HepG2 (cell line): ENCODE measurements around the gene KDELR3. TPM values are rescaled to one million over a fixed set of nuclear protein-coding genes. Genes with fewer than 3 reads are reported as not detected.

Source experiments
- AGO2 ChIP-seq: fragments of 200-400 bp; formaldehyde crosslinking; optimal IDR thresholded peaks from 2 replicates; pipeline ENCODE3; 2017; ENCODE audit warnings: mild to moderate bottlenecking, low read depth, low read length, moderate library complexity
- ATF2 ChIP-seq: sonication (generic); formaldehyde crosslinking; IDR thresholded peaks from 2 replicates; pipeline ENCODE4 v1.4.0; 2020; ENCODE audit warnings: missing genetic modification reagents
- CERS6 ChIP-seq: sonication (generic); formaldehyde crosslinking; IDR thresholded peaks from 2 replicates; pipeline ENCODE4 v1.5.0; 2020; ENCODE audit warnings: missing genetic modification reagents
- ELF1 ChIP-seq: sonication (generic); formaldehyde crosslinking; IDR thresholded peaks from 2 replicates; pipeline ENCODE4 v1.4.0; 2020; ENCODE audit warnings: missing genetic modification reagents
- GABPB1 ChIP-seq: IDR thresholded peaks from 2 replicates; pipeline ENCODE4 v1.6.1; 2016; ENCODE audit warnings: mild to moderate bottlenecking, missing genetic modification reagents, moderate library complexity, missing compliant biosample characterization
- GLI4 ChIP-seq: sonication (generic); formaldehyde crosslinking; IDR thresholded peaks from 2 replicates; pipeline ENCODE4 v1.5.1; 2020; ENCODE audit warnings: missing genetic modification reagents, mild to moderate bottlenecking, moderate library complexity, borderline replicate concordance
- HOXA3 ChIP-seq: sonication (generic); formaldehyde crosslinking; IDR thresholded peaks from 2 replicates; pipeline ENCODE4 v1.5.0; 2020; ENCODE audit warnings: missing genetic modification reagents
- HOXA9 ChIP-seq: sonication (generic); formaldehyde crosslinking; IDR thresholded peaks from 2 replicates; pipeline ENCODE4 v1.8.1; 2022; ENCODE audit warnings: missing genetic modification reagents, mild to moderate bottlenecking, moderate library complexity, borderline replicate concordance
- ISL2 ChIP-seq: sonication (generic); formaldehyde crosslinking; IDR thresholded peaks from 2 replicates; pipeline ENCODE4 v1.5.0; 2020; ENCODE audit warnings: missing genetic modification reagents
- KLF11 ChIP-seq: IDR thresholded peaks from 2 replicates; pipeline ENCODE4 v1.6.1; 2016; ENCODE audit warnings: missing compliant biosample characterization
- KLF16 ChIP-seq, 2 experiments: sonication (generic) in 1 of 2; formaldehyde crosslinking in 1 of 2; IDR thresholded peaks; 2 replicates each; pipeline versions ENCODE4 v1.6.1 to v1.8.0; 2016 to 2023; ENCODE audit warnings: missing genetic modification reagents in 2 of 2, missing compliant biosample characterization in 1 of 2
- PATZ1 ChIP-seq: sonication (generic); formaldehyde crosslinking; IDR thresholded peaks from 2 replicates; pipeline ENCODE4 v1.4.0; 2020; ENCODE audit warnings: missing genetic modification reagents
- RBM39 ChIP-seq: fragments of 200-400 bp; formaldehyde crosslinking; IDR thresholded peaks from one replicate; pipeline ENCODE4 v1.6.1; 2018; ENCODE audit warnings: antibody characterized with exemption, mild to moderate bottlenecking, low read depth, low read length; ENCODE audit not compliant: poor library complexity, severe bottlenecking
- SMAD3 ChIP-seq: sonication (generic); formaldehyde crosslinking; IDR thresholded peaks from 2 replicates; pipeline ENCODE4 v1.4.0; 2020; ENCODE audit warnings: missing genetic modification reagents
- ZBTB10 ChIP-seq: sonication (generic); formaldehyde crosslinking; IDR thresholded peaks from 2 replicates; pipeline ENCODE4 v1.4.0; 2020; ENCODE audit warnings: missing genetic modification reagents, borderline replicate concordance
- ZBTB25 ChIP-seq: IDR thresholded peaks from 2 replicates; pipeline ENCODE4 v1.6.1; 2018; ENCODE audit warnings: missing genetic modification reagents
- ZBTB8A ChIP-seq: sonication (generic); formaldehyde crosslinking; IDR thresholded peaks from 2 replicates; pipeline ENCODE4 v1.4.0; 2020; ENCODE audit warnings: mild to moderate bottlenecking, low read depth, missing genetic modification reagents, borderline replicate concordance
- ZFP36L2 ChIP-seq: sonication (generic); formaldehyde crosslinking; IDR thresholded peaks from 2 replicates; pipeline ENCODE4 v1.4.0; 2020; ENCODE audit warnings: missing genetic modification reagents
- ZNF121 ChIP-seq: sonication (generic); formaldehyde crosslinking; IDR thresholded peaks from 2 replicates; pipeline ENCODE4 v1.5.0; 2020; ENCODE audit warnings: mild to moderate bottlenecking, missing genetic modification reagents
- ZNF747 ChIP-seq: sonication (generic); formaldehyde crosslinking; IDR thresholded peaks from 2 replicates; pipeline ENCODE4 v1.8.1; 2023; ENCODE audit warnings: missing genetic modification reagents, mild to moderate bottlenecking, borderline replicate concordance
- ZSCAN22 ChIP-seq: sonication (generic); formaldehyde crosslinking; IDR thresholded peaks from 2 replicates; pipeline ENCODE4 v1.4.0; 2020; ENCODE audit warnings: mild to moderate bottlenecking, missing genetic modification reagents
- polyA plus RNA-seq, 8 experiments: library from polyadenylated mRNA; depleted of rRNA in 3 of 8; stranded (reverse) in 7 of 8; unstranded in 1 of 8; fragments of >200 nt; fragmentation: Illumina TruSeq in 4 of 8; extraction: Trizol in 4 of 8; gene quantifications; 2 replicates each; pipeline versions ENCODE4 v1.2.1 to v1.2.3, GENCODE V29; 2011 to 2016; ENCODE audit warnings: low read depth in 4 of 8, missing spikeins in 1 of 8, mixed read lengths in 1 of 8; ENCODE audit not compliant: insufficient read depth in 1 of 8
- total RNA-seq, 5 experiments: library from RNA; depleted of rRNA; stranded (reverse); fragments of >200 nt; fragmentation: Illumina TruSeq; extraction: Trizol; gene quantifications; 2 replicates each; pipeline ENCODE4 v1.2.3, GENCODE V29; 2016; ENCODE audit warnings: low read depth in 1 of 5

KDELR3 gene
- total and polyA plus RNA-seq, 2 of the 13 experiments (the other 11 are each of a cell fraction or from before 2014, with no cell fraction given), result 24.2 to 65.7 TPM

- no peak for TF ChIP-seq HOXA9 (CRISPR knock-in tag)
- 0 out of 2 replicates have a peak, but pooled peaks have one; percentile 60 for TF ChIP-seq ATF2
- TF ChIP-seq ZFP36L2 (CRISPR knock-in tag), result no peak
- TF ChIP-seq KLF16 (CRISPR knock-in tag; IDR thresholded peaks at IDR 0.05), result peak in 1 of 2 experiments; percentile 51; a peak in 2 of 4 replicates
- peak; percentile 68 for TF ChIP-seq GABPB1 (CRISPR knock-in tag)
- TF ChIP-seq ZBTB25 (CRISPR knock-in tag), result no peak; the same call in 1 of the 2 replicates
- TF ChIP-seq ELF1 (CRISPR knock-in tag), result peak; percentile 73
- no peak for TF ChIP-seq GLI4 (CRISPR knock-in tag)
- TF ChIP-seq ZSCAN22 (CRISPR knock-in tag), result no peak
- no peak for TF ChIP-seq ZBTB8A
- TF ChIP-seq ISL2 (CRISPR knock-in tag), result peak; percentile 28; the same call in 1 of the 2 replicates
- no peak for TF ChIP-seq KLF11 (CRISPR knock-in tag)
- TF ChIP-seq ZNF121, result no peak
- peak; percentile 75 for TF ChIP-seq PATZ1 (CRISPR knock-in tag)
- no peak for TF ChIP-seq ZNF747 (CRISPR knock-in tag)
- peak; percentile 69 for TF ChIP-seq SMAD3
- TF ChIP-seq HOXA3 (CRISPR knock-in tag), result peak; percentile 79
- TF ChIP-seq CERS6 (CRISPR knock-in tag), result no peak
- TF ChIP-seq RBM39, result no peak
- no peak for TF ChIP-seq AGO2
- no peak for TF ChIP-seq ZBTB10 (CRISPR knock-in tag)
Measured at GRCh38 chr22:38462960-38463784, 4.7 kb upstream of the KDELR3 start (continued).
